ENCODE measurements around the gene TMEM200B. TPM values are rescaled to one million over a fixed set of nuclear protein-coding genes. Genes with fewer than 3 reads are reported as not detected.

The TMEM200B gene
- total RNA-seq, 1 experiment from 2014 or later, result 12.6 TPM

DNA sequence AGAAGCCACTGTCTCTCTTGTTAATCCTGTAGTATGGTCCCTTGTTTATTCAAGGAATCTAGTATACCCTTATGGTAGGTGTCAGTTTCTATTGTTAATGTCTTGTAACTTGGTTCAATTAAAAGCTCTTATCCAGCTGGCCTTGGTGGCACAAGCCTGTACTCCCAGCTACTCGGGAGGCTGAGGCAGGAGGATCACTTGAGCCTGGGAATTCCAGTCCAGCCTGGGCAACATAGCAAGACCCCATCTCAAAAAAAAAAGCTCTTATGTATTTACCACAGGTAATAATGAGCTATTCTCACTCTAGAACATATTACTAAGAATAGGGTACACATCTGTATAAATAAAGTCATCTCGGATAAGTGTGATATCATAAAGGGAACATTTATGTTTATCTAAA, 46.5 kb downstream of the TMEM200B start:
- TF ChIP-seq, protein P1, sequence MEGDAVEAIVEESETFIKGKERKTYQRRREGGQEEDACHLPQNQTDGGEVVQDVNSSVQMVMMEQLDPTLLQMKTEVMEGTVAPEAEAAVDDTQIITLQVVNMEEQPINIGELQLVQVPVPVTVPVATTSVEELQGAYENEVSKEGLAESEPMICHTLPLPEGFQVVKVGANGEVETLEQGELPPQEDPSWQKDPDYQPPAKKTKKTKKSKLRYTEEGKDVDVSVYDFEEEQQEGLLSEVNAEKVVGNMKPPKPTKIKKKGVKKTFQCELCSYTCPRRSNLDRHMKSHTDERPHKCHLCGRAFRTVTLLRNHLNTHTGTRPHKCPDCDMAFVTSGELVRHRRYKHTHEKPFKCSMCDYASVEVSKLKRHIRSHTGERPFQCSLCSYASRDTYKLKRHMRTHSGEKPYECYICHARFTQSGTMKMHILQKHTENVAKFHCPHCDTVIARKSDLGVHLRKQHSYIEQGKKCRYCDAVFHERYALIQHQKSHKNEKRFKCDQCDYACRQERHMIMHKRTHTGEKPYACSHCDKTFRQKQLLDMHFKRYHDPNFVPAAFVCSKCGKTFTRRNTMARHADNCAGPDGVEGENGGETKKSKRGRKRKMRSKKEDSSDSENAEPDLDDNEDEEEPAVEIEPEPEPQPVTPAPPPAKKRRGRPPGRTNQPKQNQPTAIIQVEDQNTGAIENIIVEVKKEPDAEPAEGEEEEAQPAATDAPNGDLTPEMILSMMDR (conservative IDR thresholded peaks at IDR 0.05), result no peak
- no peak overlapping the region for H2BK12ac ChIP-seq (ENCODE audit: insufficient read length, low read depth, low read length)
- no peaks in the 10 kb centered on the region for H4K20me1 ChIP-seq (ENCODE audit: control insufficient read depth, insufficient read depth, insufficient read length)
- H3K9me3 Mint-ChIP-seq, result no peaks in the 10 kb centered on the region
- H4K8ac ChIP-seq (replicated peaks; ENCODE audit: insufficient read length, low read depth, low read length), result no peak overlapping the region
- H3K27ac ChIP-seq (ENCODE audit: insufficient read length, low read depth, low read length), result no peak overlapping the region
- H3K9me3 ChIP-seq (ENCODE audit: control insufficient read depth, low read depth, low read length), result no peaks in the 10 kb centered on the region
- H3K27me3 ChIP-seq (ENCODE audit: insufficient read depth, low read length), result no peaks in the 10 kb centered on the region
- H3K27ac Mint-ChIP-seq, result no peak overlapping the region
- H2BK5ac ChIP-seq (ENCODE audit: insufficient read length, low read length), result no peak overlapping the region
- no peaks in the 10 kb centered on the region for H3K79me1 ChIP-seq (ENCODE audit: insufficient read depth, low read depth, low read length, poor library complexity, severe bottlenecking)
- no peak overlapping the region for H2BK20ac ChIP-seq (ENCODE audit: low read depth, low read length, poor library complexity, severe bottlenecking)
- H3K23me2 ChIP-seq (ENCODE audit: insufficient read length, low read depth, low read length, poor library complexity, severe bottlenecking), result no peaks in the 10 kb centered on the region
- no peak overlapping the region for H3K18ac ChIP-seq (ENCODE audit: insufficient read length, low read depth, low read length)
- H3K4me1 Mint-ChIP-seq, result no peaks in the 10 kb centered on the region
- no peak overlapping the region for H2AK5ac ChIP-seq (ENCODE audit: insufficient read length, low read length)
- H3K14ac ChIP-seq (ENCODE audit: insufficient read depth, low read length), result no peak overlapping the region
- no peak overlapping the region for H2BK120ac ChIP-seq (ENCODE audit: low read depth, low read length, poor library complexity, severe bottlenecking)
- H3K27me3 Mint-ChIP-seq (ENCODE audit: low read depth), result no peaks in the 10 kb centered on the region; the same call in 1 of the 2 replicates
- no peaks in the 10 kb centered on the region for H3K79me2 ChIP-seq (ENCODE audit: insufficient read depth, low read length)
- H3K4ac ChIP-seq (ENCODE audit: low read depth, low read length), result no peak overlapping the region
- no peaks in the 10 kb centered on the region for H3K4me1 ChIP-seq (ENCODE audit: insufficient read depth, low read length)
- no peak overlapping the region for H3K9ac ChIP-seq (ENCODE audit: extremely low read depth, insufficient read length, low read length)
- no peak overlapping the region for H3K56ac ChIP-seq (ENCODE audit: insufficient read length, low read depth, low read length)
- WGBS (ENCODE audit: extremely low coverage, insufficient read length, low lambda C conversion rate), result no CpG with 5 or more reads among the region's 2 CpGs
- no peak overlapping the region for H2AFZ ChIP-seq (ENCODE audit: low read length)
- H3K4me3 Mint-ChIP-seq, result no peak overlapping the region
- H4K91ac ChIP-seq (ENCODE audit: insufficient read length, low read depth, low read length), result no peak overlapping the region
- H3K23ac ChIP-seq (ENCODE audit: insufficient read length, low read depth, low read length), result no peak overlapping the region
- no peak overlapping the region for H2BK15ac ChIP-seq (ENCODE audit: low read depth, low read length)
- H3K4me2 ChIP-seq (ENCODE audit: insufficient read depth, insufficient read length, low read length), result no peak overlapping the region
- no peak for DNase-seq
- H3K36me3 Mint-ChIP-seq (ENCODE audit: insufficient read depth in 1 of 3, low read depth in 3 of 3), result peaks cover 0 to 3% (median 1%) of the 10 kb centered on the region in 3 experiments; a peak in 3 of 7 replicates
- H4K5ac ChIP-seq (ENCODE audit: insufficient read length, low read depth, low read length), result no peak overlapping the region
- H3T11ph ChIP-seq (ENCODE audit: low read length), result no peak overlapping the region

Other genes with a start within 250 kb of the TMEM200B start
- 72.5 and 75.4 TPM in 2 replicates for gene EPB41, start 209.3 kb downstream of the TMEM200B start, total RNA-seq (2021)
- gene SRSF4, start 58.0 kb upstream of the TMEM200B start, total RNA-seq (2021), result 89.8 and 90.6 TPM in 2 replicates
- gene MECR, start 107.0 kb upstream of the TMEM200B start, total RNA-seq (2021), result 25.8 and 30.9 TPM in 2 replicates
- 45.0 and 45.5 TPM in 2 replicates for gene PTPRU, start 112.6 kb upstream of the TMEM200B start, total RNA-seq (2021)